GM20431 (cell line): ENCODE measurements around the gene MRPL34.
"Not testable (repeated sequence)": the region's sequence is repeated elsewhere in the genome, so short reads cannot be mapped to it uniquely, and the experiment has no call there.

Experiments used
- in situ Hi-C: fragments of 300-500 bp; cut with MseI, MboI; formaldehyde crosslinking; loops from one replicate; pipeline ENCODE4 v1.15.0; 2020; ENCODE audit warnings: low sequenced_read_pairs; ENCODE audit not compliant: unreplicated experiment

MRPL34 gene

GRCh38 chr19:17283504-17283996 is 22.1 kb upstream of the MRPL34 start:
- in situ Hi-C loops, result no loop called here

- in situ Hi-C loops, result no loop called here
Observed at GRCh38 chr19:17285415-17286135, 20.1 kb upstream of the MRPL34 start.

- in situ Hi-C loops, result no loop called here
Observed at GRCh38 chr19:17286263-17286662, 19.4 kb upstream of the MRPL34 start.

- in situ Hi-C loops, result no loop called here
Observed at GRCh38 chr19:17286752-17287151, 18.9 kb upstream of the MRPL34 start.

GRCh38 chr19:17289489-17289888 is 16.2 kb upstream of the MRPL34 start:
- in situ Hi-C loops, result no loop called here

- in situ Hi-C loops, result no loop called here
Observed at GRCh38 chr19:17292301-17293074, 13.2 kb upstream of the MRPL34 start.

- in situ Hi-C loops, result no loop called here
Observed at GRCh38 chr19:17293605-17294004, 12.1 kb upstream of the MRPL34 start.

- in situ Hi-C loops, result no loop called here
Observed at GRCh38 chr19:17294051-17294891, 11.4 kb upstream of the MRPL34 start.

- in situ Hi-C loops, result not testable (repeated sequence)
Observed at GRCh38 chr19:17295551-17295950, 10.1 kb upstream of the MRPL34 start.

- in situ Hi-C loops, result no loop called here
Observed at GRCh38 chr19:17296273-17296672, 9.4 kb upstream of the MRPL34 start.

- in situ Hi-C loops, result no loop called here
Observed at GRCh38 chr19:17296976-17297375, 8.7 kb upstream of the MRPL34 start.

- in situ Hi-C loops, result no loop called here
Observed at GRCh38 chr19:17300992-17301619, 4.6 kb upstream of the MRPL34 start.

GRCh38 chr19:17302391-17303166 is 3.1 kb upstream of the MRPL34 start:
- in situ Hi-C loops, result no loop called here

- in situ Hi-C loops, result no loop called here
Observed at GRCh38 chr19:17303167-17303939, 2.3 kb upstream of the MRPL34 start, which contains the start of gene ABHD8. Gene ABHD8 (minus strand): TSS chr19:17303425. CDS start chr19:17301616, 1,809 bp downstream.

- in situ Hi-C loops, result no loop called here
Observed at GRCh38 chr19:17303940-17304267, 1.8 kb upstream of the MRPL34 start.

GRCh38 chr19:17304386-17305215 is 1.1 kb upstream of the MRPL34 start:
- in situ Hi-C loops, result no loop called here

GRCh38 chr19:17305216-17305516 is 506 bp upstream of the MRPL34 start:
- in situ Hi-C loops, result no loop called here

GRCh38 chr19:17306285-17306714 is 628 bp downstream of the MRPL34 start:
- in situ Hi-C loops, result no loop called here
